Stimulated activated CD4-positive, alpha-beta T cell treated with anti-CD3 and anti-CD28 coated beads, Interleukin-12 subunit alpha, Interleukin-12 subunit beta, amount 100 ng/mL, for 24 hours (primary cell): ENCODE results near the gene RHOV.

Experiments used
- DNase-seq, 2 experiments: peaks; one replicate each; pipeline ENCODE4 v3.0.0-alpha.2; 2020; ENCODE audit warnings: low read depth in 2 of 2

Gene RHOV, protein sequence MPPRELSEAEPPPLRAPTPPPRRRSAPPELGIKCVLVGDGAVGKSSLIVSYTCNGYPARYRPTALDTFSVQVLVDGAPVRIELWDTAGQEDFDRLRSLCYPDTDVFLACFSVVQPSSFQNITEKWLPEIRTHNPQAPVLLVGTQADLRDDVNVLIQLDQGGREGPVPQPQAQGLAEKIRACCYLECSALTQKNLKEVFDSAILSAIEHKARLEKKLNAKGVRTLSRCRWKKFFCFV

DNA sequence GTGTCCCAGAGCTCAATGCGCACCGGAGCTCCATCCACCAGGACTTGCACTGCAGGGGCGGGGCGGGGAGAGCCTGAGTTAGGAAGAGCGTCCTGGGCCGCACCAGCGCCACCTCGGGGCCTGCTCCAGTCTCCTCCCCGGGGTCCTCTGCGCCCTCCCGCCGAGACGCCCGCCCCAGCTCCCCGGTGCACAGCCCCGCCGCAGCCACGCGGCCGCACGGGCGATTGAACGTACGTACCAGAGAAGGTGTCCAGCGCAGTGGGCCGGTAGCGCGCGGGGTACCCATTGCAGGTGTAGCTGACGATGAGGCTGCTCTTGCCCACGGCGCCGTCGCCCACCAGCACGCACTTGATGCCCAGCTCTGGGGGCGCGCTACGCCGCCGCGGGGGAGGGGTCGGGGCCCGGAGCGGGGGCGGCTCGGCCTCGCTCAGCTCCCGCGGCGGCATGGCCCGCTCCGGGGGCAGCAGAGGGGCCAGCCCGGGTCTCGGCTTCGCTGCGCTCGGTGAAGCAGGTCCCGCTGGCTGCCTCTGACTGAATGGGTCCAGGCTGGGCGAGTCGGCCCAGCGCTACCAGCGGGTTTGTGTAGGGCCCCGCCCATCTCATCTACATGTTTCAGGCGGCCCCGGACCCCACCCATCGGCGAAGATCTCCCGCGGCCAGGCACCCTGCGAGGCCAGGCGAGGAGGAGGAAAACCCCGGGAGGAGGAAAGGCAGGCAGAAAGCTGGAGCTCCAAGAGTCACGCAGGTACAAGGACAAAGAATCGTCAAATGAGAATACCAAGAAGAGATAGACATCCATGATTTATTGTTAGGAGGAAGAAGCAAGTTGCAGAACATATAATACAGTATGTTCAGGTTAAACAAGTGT is at the start of gene RHOV:
Gene RHOV, minus strand, starts transcription at position 541 of the 868 bp plus-strand sequence. Its CDS starts 95 bp downstream, at position 446.
- DNase-seq: peak in 1 of 2 experiments; percentile 51

DNA sequence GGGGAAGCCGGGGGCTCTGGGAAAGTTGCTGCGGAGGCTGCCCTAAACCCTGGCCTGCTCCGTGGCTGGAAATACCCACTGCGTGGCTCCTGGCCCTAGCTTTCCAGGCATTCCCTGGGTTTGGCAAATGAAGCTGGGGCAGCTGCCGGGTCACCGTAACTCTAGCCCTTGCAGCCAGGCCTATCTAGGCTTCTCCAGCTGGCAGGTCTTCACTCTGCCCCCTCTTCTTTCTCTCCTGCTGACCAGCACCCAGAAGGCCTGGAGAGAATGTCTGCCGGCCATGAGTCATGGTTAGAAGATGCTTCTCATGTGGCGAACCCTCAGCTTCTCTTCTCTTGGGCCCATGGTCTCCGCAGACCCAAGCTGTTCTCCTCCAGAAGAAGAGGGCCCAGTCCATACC is 49.5 kb upstream of the RHOV start:
- no peak for DNase-seq

DNA sequence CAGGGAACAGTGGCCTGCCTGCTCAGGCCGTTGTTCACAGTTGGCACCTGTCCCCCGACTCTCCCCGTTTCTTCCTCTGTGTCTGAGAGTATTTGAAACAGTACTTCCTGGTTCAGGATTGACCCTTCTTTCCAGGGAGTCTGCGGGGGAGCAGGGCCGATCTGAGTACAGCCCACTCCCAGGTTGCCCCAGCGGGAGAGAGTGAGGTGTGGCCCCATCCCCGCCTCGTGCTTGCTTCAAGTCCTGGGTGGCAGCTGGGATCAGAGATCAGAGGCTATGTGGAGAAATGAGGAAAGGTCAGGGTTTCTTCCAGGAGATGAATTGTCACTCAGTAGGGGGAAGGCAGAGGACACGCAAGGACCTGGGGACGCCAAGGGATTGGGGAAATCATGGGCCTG is 48.6 kb upstream of the RHOV start:
- DNase-seq: no peak

DNA sequence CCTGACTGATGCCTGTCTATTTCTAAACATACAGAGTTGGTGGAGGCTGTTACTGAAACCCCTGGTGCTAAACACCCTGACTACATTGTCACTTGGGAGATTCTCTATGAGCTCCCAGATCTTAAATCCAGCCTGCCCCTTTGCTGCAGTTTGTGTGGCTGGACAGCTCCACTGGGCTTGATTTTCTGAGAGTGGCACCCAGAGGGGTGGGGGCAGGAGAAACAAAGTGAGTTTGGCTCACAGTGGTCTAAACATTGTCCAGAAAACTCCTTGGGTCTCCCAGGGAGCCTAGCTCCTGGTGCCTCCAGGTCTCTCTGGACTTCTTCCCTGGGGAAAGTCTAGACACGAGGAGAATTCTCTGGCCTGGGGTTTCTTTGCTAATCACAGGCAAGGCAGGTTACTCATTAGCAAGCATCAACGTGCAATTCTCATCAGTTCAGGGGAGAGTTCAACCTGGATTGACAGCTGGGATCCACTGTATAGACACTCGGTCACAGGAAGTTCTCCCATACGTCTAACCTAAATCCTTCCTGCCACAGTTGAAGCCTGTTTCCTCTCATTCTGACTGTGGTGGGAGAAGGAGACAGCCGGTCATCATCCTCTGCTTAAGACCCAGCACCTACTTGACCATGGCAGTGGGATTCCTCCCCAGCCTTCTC is 48.0 kb upstream of the RHOV start:
- no peak for DNase-seq

DNA sequence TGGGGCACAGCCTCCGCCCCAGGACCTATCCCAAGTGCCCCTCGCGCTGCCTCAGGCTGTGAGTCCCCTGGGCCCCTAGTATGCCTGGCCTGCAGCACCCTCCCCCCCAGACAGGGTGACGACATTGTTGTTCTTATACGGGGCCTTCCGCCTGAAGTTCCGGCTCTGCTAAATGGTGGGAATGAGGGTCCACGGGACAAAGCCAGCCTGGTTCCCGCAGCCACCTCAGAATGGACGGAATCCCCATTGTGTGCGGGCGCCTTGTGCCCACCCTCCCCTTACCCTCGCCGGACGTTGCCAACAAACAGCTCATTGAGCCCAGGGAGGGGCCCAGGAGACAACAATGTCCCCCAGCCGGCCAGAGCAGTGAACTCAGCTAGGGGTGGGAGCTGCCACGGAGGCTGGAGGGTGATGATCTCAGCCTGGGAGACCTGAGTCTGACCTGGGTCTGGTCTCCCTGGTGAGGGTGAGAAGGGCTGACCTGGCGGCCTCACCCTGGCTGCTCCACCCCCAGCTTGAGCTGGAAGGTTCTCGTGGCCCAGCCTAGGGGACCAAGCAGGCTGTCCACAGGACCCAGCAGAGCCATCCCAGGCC is 44.9 kb upstream of the RHOV start:
- no peak for DNase-seq

DNA sequence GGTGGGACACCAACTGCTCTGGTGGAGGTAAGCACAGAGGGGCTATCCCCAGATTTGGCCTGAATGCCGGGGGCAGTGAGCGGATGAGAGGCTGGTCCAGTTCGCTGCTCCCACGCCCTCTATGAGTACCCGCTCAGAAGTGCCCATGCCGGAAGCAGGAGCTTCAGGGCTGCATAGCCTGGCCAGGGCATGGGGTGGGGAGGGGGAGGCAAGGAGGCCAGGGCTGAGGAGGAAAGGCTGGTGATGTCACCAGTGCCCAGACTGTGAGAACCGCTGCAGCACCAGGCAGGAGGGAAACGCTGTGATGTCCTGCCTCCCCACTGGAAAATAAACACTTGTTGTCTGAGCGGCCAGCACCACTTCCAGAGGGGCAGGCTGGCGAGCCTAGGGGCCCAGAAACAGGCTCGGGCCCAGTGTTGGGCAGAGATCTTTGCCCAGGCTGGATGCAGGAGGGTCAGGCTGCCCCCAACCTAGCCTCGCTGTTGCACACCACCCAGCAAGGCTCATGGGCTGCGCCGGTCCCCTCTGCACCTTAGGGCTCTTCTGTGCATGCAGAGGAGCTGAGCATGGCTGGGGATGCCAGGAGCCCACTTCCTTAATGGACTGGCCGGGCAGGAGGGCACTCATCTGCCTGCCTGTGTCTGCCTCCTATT is 44.2 kb upstream of the RHOV start:
- DNase-seq: no peak

DNA sequence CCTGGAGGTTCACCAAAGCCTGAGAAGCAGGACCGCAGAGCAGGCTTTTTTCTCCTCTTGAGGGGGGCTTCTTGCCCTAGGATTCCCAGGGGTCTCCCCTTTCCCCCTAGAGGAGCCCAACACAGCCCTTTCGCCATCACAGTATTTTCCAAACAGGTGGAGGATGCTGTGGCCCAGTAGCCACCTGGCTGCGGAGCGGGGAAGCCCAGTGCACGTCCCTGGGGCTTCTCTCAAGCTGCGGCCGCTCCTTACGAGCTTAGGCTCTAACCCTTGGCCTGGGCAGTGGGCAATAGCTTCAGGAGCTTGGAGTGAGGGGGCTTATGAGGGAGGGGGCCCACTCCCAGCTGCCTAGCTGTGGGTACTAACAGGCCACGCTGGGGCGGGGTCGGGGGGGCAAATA is 43.6 kb upstream of the RHOV start:
- no peak for DNase-seq

DNA sequence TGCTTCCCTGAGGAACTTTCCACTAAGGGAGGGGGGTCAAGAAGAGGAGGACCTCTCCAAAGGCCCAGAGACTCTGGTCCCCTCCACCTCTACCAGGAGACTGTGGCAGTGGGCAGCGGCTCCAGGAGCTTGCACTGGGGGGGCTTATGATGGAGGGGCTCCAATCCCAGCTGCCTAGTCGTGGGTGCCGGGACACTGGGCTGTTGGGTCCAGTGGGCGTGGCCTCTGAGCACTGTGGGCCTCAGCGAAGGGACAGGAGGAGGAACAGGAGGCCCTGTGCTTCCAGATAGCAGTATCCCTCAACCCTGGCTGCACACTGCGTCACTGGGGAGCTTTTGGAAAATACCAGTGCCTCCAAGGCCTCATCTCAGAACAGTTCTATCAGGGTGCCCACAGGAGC is 41.6 kb upstream of the RHOV start:
- no peak for DNase-seq

DNA sequence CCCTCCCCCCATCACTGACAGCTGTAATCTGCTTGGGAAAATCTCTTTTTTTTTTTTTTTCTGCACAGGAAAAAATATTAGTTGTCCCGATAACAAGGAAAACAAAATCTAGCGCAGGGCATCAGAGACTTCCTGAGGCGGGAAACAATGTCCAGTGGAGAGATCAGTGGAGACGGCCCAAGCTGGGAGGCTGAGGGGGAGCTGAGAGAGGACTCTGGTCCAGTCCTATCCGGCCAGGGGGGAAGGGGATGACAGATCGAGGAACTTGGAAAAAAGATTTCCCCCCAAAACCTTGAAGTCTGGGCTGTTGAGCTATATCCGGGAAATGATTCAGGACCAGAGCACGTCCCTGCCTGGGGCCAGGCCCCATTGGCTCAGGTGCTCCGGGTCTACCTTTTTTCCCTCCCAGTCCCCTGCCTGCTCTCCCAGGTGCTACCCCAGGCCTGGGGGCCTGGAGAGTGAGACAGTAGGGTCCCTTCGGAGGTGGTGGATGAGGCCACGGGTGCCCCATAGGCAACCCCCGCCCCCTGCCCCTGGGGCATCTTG is 41.2 kb upstream of the RHOV start:
- no peak for DNase-seq

DNA sequence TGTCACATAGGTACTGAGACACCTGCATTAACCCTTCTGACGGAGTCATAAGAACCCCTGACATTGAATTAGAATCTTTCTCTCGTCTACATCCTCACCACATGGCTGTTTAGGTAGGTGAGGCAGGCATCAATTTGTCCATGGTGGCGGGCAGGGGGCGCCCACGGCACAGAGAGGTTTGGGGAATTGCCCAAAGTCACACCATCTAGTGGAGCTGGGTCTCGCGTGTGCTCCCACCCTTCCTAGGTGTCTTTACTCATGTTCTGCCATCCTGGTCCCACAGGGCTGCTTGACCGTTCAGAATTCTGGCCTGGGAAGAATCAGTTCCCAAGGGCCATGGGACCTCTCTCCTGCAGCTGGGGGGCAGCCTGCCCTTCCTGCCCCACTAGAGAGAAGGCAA is 40.5 kb upstream of the RHOV start:
- DNase-seq: no peak

DNA sequence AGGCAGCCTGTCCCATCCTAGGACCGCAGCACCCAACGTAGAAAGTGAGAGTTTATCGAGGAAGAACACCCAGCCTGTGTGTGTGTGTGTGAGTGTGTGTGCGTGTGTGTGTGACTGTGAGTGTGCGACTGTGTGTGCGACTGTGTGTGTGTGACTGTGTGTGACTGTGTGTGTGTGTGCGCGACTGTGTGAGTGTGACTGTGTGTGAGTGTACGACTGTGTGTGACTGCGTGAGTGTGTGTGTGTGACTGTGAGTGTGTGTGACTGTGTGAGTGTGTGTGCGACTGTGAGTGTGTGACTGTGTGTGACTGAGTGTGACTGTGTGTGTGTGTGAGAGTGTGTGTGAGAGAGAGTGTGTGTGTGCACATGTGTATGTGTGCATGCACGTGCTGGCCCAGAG is 40.0 kb upstream of the RHOV start:
- DNase-seq: no peak

DNA sequence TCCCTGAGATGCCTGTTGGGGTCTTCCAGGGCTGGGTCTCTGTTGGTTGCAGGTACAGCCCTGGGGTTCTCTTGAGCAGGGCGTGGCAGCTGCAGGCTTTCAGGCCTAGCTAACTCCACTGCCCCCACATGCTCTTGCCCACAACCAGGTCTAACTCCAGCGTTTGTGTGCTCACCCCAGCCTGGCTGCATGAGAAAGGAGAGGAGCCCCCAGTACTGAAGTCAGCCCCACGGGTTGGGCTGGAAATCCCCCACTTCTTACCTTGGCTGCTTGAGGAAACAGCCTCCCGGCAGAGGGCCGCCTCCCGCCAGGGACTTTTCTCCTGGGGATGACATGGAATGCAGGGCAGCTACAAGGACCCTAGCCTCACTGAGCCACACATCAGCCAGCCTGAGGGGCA is 38.4 kb upstream of the RHOV start:
- DNase-seq: no peak

DNA sequence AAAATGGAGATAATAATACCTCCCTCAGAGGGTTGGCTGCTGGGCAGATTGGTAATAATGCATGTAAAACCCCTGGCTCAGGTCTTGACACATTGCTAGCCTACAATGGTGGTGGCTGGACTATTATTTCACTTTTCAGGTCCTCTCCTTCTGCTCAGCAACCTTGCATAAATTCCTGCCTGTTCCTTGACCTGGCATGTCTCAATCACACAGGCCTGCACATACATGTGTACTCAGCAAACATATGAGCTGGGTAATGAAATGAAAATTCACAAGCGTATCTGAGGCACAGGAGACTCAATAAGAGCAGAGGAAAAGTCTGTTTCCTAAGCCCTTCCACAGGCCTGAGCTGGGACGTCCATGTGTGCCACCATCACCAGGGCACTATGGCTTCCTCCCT is 37.7 kb upstream of the RHOV start:
- DNase-seq: no peak

DNA sequence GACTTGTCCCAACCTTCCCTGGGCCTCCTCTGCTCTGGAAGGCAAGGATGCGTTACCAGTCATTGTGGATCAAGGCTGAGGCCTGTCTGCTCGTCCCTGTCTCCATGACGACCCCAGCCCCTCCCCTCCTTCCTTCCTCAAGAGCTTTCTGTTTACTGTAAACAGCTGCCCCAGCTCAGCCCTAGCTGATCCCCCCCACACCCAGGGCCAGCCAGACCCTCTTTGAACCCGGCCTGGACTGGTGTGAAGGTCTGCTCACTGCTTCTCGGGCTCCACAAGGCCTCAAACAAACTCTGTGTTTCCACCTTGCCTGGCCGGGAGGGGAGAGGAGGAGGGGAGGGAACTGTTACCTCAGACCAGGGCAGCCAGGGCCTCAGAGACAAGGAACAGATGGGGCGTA is 37.1 kb upstream of the RHOV start:
- DNase-seq: no peak

DNA sequence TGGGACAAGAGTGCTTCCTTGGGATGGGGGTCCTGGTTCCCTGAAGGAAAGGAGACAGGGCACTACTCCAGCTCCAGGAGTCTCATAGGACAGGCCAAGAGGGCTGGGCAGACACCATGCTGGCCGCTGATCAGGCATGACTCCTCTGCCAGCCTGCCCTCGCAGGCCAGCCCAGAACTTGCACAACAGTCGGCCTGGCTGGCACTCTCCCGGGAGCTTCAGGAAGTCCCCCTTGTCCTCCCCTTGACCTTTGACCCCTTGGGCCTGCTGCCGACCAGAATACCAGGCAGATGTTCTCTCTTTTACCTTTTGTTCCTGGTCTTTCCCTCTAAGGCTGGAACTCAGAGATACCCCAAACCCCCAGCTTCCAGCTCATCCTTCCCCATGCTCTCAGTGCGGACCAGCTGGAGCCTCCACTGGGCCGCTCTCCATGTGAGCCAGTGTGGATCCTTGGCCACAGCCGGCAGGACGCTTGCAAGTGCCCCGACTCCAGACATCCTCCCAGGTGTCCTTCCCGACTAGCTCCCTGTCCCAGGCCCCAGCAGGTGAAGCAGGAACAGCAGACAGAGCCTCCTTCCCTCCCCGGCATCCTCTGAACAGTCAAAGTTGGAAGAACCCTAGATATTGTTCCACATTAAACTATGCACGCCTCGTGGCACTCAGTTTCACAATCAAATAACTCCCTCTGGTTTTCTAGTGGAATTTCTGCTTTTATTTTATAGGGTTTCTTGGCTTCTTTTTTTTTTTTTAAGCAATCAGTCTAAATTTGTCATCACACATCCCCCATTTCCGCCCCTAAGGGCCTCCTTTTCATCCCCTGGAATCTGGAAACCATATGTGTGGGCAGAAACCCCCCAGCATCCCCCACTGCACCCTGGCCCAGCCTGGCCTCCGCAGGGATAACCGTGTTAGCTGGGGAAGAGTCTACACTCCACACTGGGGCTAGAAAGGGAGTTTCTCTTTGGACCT is 35.9 kb upstream of the RHOV start:
- DNase-seq: no peak

DNA sequence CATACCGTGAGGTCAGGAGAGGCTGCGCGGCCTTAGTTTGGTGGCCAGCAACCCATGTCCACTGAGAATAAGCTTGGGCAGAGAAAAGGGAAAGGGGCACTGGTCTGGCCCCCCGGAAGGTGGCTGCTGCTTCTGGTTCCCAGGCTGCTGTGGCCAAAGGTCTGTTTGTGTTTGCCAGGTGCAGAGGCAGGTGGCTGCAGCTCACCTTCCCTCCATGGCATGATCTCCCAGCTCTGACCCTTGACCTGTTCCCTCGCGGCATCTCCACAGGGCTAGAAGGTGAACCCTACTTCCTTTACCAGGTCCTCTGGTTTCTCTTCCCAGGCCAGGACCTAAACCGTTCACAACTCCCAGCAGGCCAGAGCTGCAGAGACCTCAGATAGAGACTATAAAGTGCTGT is 34.1 kb upstream of the RHOV start:
- no peak for DNase-seq

DNA sequence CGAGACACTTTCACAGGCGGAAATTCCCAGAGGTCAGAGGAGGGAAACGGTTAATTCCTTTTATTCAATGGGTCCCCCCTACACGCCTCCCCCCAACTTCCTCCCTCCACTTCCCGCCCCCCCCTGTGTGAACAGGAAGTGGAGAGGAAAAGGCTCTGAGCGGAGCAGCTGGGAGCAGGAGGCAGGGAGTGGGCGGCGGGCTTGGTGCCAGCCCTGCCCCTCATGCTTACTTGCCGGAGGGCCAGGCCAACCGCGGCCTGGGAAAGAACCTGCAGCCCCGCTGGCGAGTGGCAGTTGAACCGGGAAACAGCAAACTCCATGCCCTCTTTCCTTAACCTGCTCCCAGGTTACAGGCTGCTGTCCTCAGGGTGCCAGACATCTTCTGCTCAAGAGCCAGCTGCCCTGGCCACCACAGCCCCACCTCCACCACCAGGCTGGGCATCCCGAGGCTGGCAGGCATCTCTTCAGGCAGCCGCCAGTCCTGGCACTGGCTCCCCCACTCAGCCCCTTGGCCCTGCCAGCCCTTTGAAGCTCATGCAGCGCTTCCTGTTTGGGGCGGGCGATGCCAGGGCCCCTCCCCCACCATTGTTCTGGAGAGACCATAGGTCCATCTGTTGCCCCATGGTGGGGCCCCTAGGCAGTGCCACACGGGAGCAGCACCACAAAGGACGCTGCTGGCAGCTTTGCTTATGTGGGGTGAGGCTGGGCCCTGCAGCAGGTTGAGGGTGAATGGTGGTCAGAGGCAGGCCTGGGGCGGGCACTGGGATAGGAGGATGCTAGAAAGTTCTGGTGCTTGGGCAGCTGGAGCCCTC is 33.2 kb upstream of the RHOV start:
- DNase-seq: peak in 1 of 2 experiments; percentile 39

DNA sequence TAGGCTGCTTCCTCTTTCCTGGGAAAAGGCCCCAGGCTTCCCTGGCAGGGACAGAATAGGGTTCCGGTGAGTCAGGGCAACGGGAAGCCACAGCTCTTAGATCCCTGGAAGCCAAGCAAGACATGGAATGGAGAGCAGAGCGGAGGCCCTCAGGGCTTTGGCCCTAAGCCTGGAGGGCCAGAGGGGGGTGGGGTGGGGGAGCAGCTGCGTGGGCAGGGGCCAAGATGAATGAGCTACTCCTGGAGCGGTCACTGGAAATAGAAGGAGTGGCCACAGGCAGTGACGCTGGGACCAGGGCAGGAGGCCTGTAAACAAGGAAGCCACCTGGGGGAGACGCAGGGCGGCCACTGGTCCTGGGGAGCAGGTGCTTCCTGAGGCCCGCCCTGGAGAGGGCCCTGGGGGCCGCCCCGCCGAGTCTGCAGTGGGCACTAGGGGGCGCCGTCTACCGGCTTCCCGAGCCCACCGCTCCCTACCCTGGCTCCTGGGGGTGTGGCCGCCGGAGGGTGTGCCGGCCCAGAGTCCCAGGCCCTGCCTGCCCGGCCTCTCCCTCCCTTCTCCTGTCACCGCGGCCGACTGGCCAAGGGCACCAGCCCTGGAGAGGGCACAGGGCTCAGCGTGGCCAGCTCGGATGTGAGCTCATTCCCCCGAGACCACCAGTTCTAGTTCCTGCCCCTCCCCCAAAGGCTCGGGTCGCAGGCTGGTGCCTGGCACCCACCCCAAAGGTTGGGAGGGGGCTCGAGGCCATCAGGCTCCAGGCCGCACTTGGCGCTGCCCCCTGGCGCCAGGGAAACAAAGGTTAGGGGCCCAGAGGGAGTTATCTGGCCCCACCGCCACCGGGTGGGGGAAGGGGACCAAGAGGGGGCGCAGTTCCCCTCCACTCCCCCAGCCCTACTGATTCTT is 32.3 kb upstream of the RHOV start:
- peak; percentile 59 to 78 for DNase-seq
